Thoracic aorta (tissue), 2 donors: Measurements from ENCODE around the gene FAM171A1. TPM values are rescaled to one million over a fixed set of nuclear protein-coding genes. Genes with fewer than 3 reads are reported as not detected.
"Not testable (repeated sequence)": the region's sequence is repeated elsewhere in the genome, so short reads cannot be mapped to it uniquely, and the experiment has no call there.

Source experiments
- ATAC-seq: fragments of 150-250 bp; one replicate; pipeline ENCODE4 v1.8.0; 2017; ENCODE audit warnings: low read depth; ENCODE audit not compliant: insufficient number of reproducible peaks, low FRiP score
- DNase-seq: peaks from one replicate; pipeline ENCODE4 v3.0.0-alpha.2; 2020; ENCODE audit warnings: low spot score
- H3K27ac ChIP-seq, 2 donors: fragments of 200-600 bp; sonication (generic); 1 replicate in 1 of 2; 2 replicates in 1 of 2; pipeline ENCODE4 v1.5.1; 2016; ENCODE audit warnings: mild to moderate bottlenecking in 2 of 2, moderate library complexity in 2 of 2
- H3K27me3 ChIP-seq: fragments of 200-600 bp; sonication (generic); replicated peaks from 2 replicates; pipeline ENCODE4 v1.6.0; 2016; ENCODE audit warnings: mild to moderate bottlenecking; ENCODE audit not compliant: insufficient read depth
- H3K36me3 ChIP-seq: fragments of 200-600 bp; sonication (generic); one replicate; pipeline ENCODE4 v1.5.1; 2016
- H3K4me1 ChIP-seq, 2 donors: fragments of 200-600 bp; sonication (generic); 1 replicate in 1 of 2; 2 replicates in 1 of 2; pipeline versions ENCODE4 v1.5.1 to v1.6.0; 2016; ENCODE audit warnings: low read depth in 2 of 2, mild to moderate bottlenecking in 1 of 2; ENCODE audit not compliant: control insufficient read depth in 1 of 2
- H3K4me3 ChIP-seq: fragments of 200-600 bp; sonication (generic); 2 replicates; pipeline ENCODE4 v1.5.1; 2016; ENCODE audit warnings: mild to moderate bottlenecking
- H3K9me3 ChIP-seq: fragments of 200-600 bp; sonication (generic); 2 replicates; pipeline ENCODE4 v1.5.1; 2016
- total RNA-seq, 2 donors: library from RNA; depleted of rRNA; stranded (reverse); fragments of >200 nt; gene quantifications; one replicate each; pipeline versions ENCODE4 v1.1.0 to v1.2.3, GENCODE V29; 2016
- TF ChIP-seq, protein P1 (sequence below): fragments of 200-600 bp; sonication (generic); IDR thresholded peaks from one replicate; pipeline ENCODE4 v1.5.1; 2019; ENCODE audit warnings: antibody characterized with exemption

FAM171A1 gene
- total RNA-seq, 2 donors from 2014 or later, result 14.8 to 28.7 TPM

DNA sequence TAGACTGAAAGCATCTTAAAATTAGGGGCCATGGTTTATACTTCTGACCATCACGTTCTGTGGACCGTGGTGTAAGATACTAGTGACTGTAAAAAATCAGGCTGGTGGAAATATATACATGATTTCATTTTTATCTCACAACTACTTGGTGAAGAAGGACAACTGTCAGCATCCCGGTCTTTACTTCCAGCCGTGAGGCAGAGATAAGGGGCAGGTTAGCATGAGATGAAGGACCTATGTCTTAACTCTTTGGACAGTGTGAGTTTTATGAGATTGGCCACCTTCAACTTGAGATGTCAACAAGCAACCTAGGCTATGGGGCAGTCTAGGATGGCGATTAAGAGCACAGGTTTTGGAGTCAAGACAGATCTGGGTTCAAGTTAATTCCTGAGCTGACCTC, 37.5 kb upstream of the FAM171A1 start:
- H3K4me3 ChIP-seq, result no peak overlapping the region
- no peaks in the 10 kb centered on the region for H3K27me3 ChIP-seq
- H3K27ac ChIP-seq, result no peak overlapping the region
- no peaks in the 10 kb centered on the region for H3K9me3 ChIP-seq
- TF ChIP-seq, protein P1, sequence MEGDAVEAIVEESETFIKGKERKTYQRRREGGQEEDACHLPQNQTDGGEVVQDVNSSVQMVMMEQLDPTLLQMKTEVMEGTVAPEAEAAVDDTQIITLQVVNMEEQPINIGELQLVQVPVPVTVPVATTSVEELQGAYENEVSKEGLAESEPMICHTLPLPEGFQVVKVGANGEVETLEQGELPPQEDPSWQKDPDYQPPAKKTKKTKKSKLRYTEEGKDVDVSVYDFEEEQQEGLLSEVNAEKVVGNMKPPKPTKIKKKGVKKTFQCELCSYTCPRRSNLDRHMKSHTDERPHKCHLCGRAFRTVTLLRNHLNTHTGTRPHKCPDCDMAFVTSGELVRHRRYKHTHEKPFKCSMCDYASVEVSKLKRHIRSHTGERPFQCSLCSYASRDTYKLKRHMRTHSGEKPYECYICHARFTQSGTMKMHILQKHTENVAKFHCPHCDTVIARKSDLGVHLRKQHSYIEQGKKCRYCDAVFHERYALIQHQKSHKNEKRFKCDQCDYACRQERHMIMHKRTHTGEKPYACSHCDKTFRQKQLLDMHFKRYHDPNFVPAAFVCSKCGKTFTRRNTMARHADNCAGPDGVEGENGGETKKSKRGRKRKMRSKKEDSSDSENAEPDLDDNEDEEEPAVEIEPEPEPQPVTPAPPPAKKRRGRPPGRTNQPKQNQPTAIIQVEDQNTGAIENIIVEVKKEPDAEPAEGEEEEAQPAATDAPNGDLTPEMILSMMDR, result no peak
- peaks cover 0 to 6% of the 10 kb centered on the region in 2 donors for H3K4me1 ChIP-seq
- ATAC-seq, result no peak
- no peaks in the 10 kb centered on the region for H3K36me3 ChIP-seq
- DNase-seq, result no peak

DNA sequence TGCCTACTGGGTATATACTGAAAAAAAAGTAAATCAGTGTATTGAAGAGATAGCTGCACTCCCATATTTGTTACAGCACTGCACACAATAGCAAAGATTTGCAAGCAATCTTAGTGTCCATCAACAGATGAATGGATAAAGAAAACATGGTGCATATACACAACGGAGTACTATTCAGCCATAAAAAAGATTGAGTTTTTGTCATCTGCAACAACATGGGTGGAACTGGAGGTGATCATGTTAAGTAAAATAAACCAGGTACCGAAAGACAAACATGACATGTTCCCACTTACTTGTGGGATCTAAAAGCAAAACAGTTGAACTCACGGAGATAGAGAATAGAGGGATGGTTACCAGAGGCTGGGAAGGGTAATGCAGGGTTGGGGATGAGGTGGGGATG, 34.2 kb upstream of the FAM171A1 start:
- DNase-seq (no peak), ATAC-seq (no peak)
- no peaks in the 10 kb centered on the region for H3K27me3 ChIP-seq
- H3K9me3 ChIP-seq, result no peaks in the 10 kb centered on the region
- no peaks in the 10 kb centered on the region for H3K4me1 ChIP-seq
- TF ChIP-seq, protein P1, result no peak
- H3K36me3 ChIP-seq, result no peaks in the 10 kb centered on the region
- H3K27ac ChIP-seq, result no peak overlapping the region
- no peak overlapping the region for H3K4me3 ChIP-seq

DNA sequence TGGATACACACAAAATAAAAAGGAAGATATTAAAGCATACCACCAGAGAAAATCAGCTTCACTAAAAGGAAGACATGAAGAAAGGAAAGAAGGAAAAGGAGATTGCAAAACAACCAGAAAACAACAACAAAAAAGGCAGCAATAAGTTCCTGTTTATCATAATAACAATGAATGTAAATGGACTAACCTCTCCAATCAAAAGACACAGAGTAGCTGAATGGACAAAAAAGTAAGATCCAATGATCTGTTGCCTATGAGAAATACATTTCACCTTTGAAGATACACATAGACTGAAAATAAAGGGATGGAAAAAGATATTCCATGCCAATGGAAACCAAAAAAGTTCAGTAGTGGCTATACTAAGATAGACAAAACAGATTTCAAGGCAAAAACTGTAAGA, 30.3 kb upstream of the FAM171A1 start:
- TF ChIP-seq, protein P1, result no peak
- Histone ChIP-seq H3K4me3 (no peak overlapping the region), H3K36me3 (no peaks in the 10 kb centered on the region)

DNA sequence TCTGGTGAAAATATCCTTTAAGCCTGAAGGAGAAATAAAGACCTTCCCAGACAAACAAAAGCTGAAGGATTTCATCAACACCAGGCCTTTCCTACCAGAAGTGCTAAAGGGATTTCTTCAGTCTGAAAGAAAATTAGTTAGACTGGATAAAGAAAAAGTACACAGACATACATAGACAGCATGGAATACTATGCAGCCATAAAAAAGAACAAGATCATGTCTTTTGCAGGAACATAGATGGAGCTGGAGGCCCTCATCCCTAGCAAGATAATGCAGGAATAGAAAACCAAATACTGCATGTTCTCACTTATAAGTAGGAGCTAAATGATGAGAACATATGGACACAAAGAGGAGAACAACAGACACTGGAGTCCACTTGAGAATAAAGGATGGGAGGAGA, 29.4 kb upstream of the FAM171A1 start:
- ATAC-seq, H3K4me1 ChIP-seq, H3K27me3 ChIP-seq, DNase-seq, H3K27ac ChIP-seq, H3K36me3 ChIP-seq, H3K4me3 ChIP-seq, H3K9me3 ChIP-seq: not testable (repeated sequence)

More for the DNA sequence above, 30.3 kb upstream of the FAM171A1 start:
- Histone ChIP-seq H3K27ac (no peak overlapping the region), H3K27me3 (no peaks in the 10 kb centered on the region), H3K4me1 (no peaks in the 10 kb centered on the region), H3K9me3 (no peaks in the 10 kb centered on the region)
- DNase-seq, result no peak
- no peak for ATAC-seq

DNA sequence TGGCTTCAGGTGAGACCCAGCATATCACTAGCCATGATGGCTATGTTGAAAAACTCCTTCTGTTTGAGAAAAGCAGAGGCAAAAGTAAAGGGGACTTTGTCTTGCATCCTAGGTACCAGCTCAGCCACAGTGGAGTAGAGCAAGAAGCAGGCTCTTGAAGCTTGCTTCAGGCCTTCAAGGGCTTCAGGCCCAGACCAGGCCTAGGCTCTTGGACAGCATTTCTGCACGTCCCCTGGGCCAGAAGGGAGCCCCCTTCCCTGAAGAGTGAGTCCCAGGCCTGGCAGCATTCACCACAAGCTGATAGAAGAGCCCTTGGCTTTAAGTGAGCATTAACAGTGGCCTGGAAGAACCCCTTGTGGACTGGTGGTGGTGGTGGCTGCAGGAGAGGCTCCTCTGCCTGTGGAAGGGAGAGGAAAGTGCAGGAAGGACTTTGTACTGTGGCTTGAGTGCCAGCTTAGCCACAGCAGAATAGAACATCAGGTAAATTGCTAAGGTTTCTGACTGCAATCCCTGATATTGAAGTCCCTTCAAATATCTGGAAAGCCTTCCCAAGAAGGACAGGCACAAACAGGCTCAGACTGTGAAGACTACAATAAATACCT, 28.1 kb upstream of the FAM171A1 start:
- H3K4me3 ChIP-seq, result no peak overlapping the region
- H3K9me3 ChIP-seq, result no peaks in the 10 kb centered on the region
- no peaks in the 10 kb centered on the region for H3K27me3 ChIP-seq
- ATAC-seq, result no peak
- H3K27ac ChIP-seq, result no peak overlapping the region
- TF ChIP-seq, protein P1, result no peak
- H3K36me3 ChIP-seq, result no peaks in the 10 kb centered on the region
- H3K4me1 ChIP-seq, result no peaks in the 10 kb centered on the region
- no peak for DNase-seq

DNA sequence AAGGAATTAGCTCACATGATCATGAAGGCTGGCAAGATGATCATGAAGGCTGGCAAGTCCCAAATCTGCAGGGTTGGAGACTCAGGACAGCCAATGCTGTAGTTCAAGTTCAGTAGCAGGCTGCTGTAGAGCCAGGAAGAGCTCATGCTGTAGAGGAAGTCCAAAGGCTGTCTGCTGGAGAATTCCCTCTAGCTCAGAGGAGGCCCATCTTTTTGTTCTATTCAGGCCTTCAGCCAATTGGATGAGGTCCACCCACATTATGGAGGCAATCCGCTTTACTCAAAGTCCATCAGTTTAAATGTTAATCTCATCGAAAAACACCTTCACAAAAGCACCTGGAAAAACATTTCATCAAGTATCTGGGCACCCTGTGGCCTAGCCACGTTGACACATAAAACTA, 24.8 kb upstream of the FAM171A1 start:
- no peaks in the 10 kb centered on the region for H3K27me3 ChIP-seq
- H3K4me3 ChIP-seq, result no peak overlapping the region
- DNase-seq (no peak), ATAC-seq (no peak)
- H3K27ac ChIP-seq, result no peak overlapping the region
- no peaks in the 10 kb centered on the region for H3K36me3 ChIP-seq
- H3K4me1 ChIP-seq, result no peaks in the 10 kb centered on the region
- no peaks in the 10 kb centered on the region for H3K9me3 ChIP-seq
- TF ChIP-seq, protein P1, result no peak
